Right lobe of liver (tissue), 4 donors: ENCODE measurements around the gene SULF2.

Source experiments
- POLR2A ChIP-seq: fragments of 450-650 bp; IDR thresholded peaks from one replicate; pipeline ENCODE4 v1.6.1; 2017; ENCODE audit warnings: antibody characterized with exemption, mild to moderate bottlenecking
- TF ChIP-seq, protein P1 (sequence below), 4 donors: fragments of 200-600 bp in 3 of 4; fragments of 450-650 bp in 1 of 4; IDR thresholded peaks; one replicate each; pipeline versions ENCODE4 v1.5.1 to v1.8.0; 2016 to 2022; ENCODE audit warnings: antibody characterized with exemption in 4 of 4, mild to moderate bottlenecking in 2 of 4
- donor health status: DM: no; HTN: no; CAD: no.
- donor health status: DM: no; HTN: no; CAD: no.
- donor health status: DM: no; HTN: yes; CAD: no.

DNA sequence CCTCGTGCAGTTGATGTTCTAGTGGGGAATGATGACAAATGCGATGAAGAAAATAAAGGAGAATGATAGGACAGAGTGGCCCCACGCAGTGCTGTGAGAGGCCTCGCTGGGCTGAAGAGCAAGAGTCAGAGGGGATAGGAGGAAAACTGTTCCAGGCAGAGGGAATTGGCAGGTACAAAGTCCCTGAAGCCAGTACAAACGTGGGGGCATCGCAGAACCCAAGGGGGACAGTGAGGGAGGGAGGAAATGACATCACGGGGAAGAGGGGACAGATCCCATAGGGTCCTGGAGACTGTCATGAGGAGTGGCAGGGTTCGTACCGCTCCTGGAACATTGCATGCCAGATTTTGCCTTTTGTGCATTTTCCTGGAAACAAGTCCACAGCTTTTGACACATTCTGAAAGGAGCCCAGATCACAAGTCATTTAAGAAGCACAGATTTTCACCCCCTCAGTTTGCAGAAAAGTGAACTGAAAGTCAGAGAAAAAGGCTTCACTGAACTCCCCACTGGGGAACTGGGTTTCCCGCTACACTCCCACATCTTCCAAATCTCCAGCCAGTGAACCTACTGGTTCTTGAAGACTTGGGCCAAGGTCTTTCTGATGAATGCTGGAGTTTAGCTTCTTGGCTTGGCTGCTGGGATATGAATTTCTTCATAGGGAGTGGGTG is 77.0 kb downstream of the SULF2 start:
- TF ChIP-seq, protein P1, sequence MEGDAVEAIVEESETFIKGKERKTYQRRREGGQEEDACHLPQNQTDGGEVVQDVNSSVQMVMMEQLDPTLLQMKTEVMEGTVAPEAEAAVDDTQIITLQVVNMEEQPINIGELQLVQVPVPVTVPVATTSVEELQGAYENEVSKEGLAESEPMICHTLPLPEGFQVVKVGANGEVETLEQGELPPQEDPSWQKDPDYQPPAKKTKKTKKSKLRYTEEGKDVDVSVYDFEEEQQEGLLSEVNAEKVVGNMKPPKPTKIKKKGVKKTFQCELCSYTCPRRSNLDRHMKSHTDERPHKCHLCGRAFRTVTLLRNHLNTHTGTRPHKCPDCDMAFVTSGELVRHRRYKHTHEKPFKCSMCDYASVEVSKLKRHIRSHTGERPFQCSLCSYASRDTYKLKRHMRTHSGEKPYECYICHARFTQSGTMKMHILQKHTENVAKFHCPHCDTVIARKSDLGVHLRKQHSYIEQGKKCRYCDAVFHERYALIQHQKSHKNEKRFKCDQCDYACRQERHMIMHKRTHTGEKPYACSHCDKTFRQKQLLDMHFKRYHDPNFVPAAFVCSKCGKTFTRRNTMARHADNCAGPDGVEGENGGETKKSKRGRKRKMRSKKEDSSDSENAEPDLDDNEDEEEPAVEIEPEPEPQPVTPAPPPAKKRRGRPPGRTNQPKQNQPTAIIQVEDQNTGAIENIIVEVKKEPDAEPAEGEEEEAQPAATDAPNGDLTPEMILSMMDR (IDR thresholded peaks at IDR 0.05), result no peak
- no peak for TF ChIP-seq POLR2A
